NOMO-1 treated with dmso at 0.1 percent for 144 hours (cell line): ENCODE data around the gene CPSF2.
"Not testable (repeated sequence)": the region's sequence is repeated elsewhere in the genome, so short reads cannot be mapped to it uniquely, and the experiment has no call there.

Source experiments
- DNase-seq: peaks from one replicate; lab custom pipeline; 2025; ENCODE audit not compliant: unreplicated experiment; lab: John Stamatoyannopoulos, UW

Gene CPSF2

GRCh38 chr14:92154283-92154942 lies 32.6 kb downstream of the CPSF2 start:
- DNase-seq = no peak

- DNase-seq = no peak
Observed at GRCh38 chr14:92160619-92161018, 38.9 kb downstream of the CPSF2 start.

GRCh38 chr14:92161521-92161920 lies 39.8 kb downstream of the CPSF2 start:
- DNase-seq = no peak

- no peak for DNase-seq
Observed at GRCh38 chr14:92164958-92165357, 43.2 kb downstream of the CPSF2 start.

GRCh38 chr14:92173668-92174067 lies 51.9 kb downstream of the CPSF2 start:
- DNase-seq = no peak

- DNase-seq = no peak
Observed at GRCh38 chr14:92175811-92176210, 54.0 kb downstream of the CPSF2 start.

- DNase-seq = no peak
Observed at GRCh38 chr14:92176476-92176875, 54.7 kb downstream of the CPSF2 start.

- DNase-seq = not testable (repeated sequence)
Observed at GRCh38 chr14:92179178-92179577, 57.4 kb downstream of the CPSF2 start.

- no peak for DNase-seq
Observed at GRCh38 chr14:92185559-92185958, 63.8 kb downstream of the CPSF2 start.

- DNase-seq = not testable (repeated sequence)
Observed at GRCh38 chr14:92187616-92188015, 65.8 kb downstream of the CPSF2 start.

- DNase-seq = no peak
Observed at GRCh38 chr14:92190768-92191167, 69.0 kb downstream of the CPSF2 start.

GRCh38 chr14:92198804-92199203 lies 77.0 kb downstream of the CPSF2 start:
- no peak for DNase-seq

- no peak for DNase-seq
Observed at GRCh38 chr14:92199763-92200162, 78.0 kb downstream of the CPSF2 start.

- no peak for DNase-seq
Observed at GRCh38 chr14:92203116-92203515, 81.3 kb downstream of the CPSF2 start.

- DNase-seq = no peak
Observed at GRCh38 chr14:92204792-92205191, 83.0 kb downstream of the CPSF2 start.

GRCh38 chr14:92207012-92207927 lies 85.5 kb downstream of the CPSF2 start:
- DNase-seq = no peak

- no peak for DNase-seq
Observed at GRCh38 chr14:92207928-92208265, 86.1 kb downstream of the CPSF2 start.

- DNase-seq = no peak
Observed at GRCh38 chr14:92209141-92209540, 87.4 kb downstream of the CPSF2 start.

GRCh38 chr14:92213125-92213524 lies 91.4 kb downstream of the CPSF2 start:
- DNase-seq = not testable (repeated sequence)

GRCh38 chr14:92215579-92215978 lies 93.8 kb downstream of the CPSF2 start:
- DNase-seq = peak; percentile 58

- no peak for DNase-seq
Observed at GRCh38 chr14:92217936-92218335, 96.2 kb downstream of the CPSF2 start.
